HepG2 (cell line): ENCODE measurements around the gene FASTKD1. TPM values are rescaled to one million over a fixed set of nuclear protein-coding genes. Genes with fewer than 3 reads are reported as not detected.

Experiments used
- BRF2 ChIP-seq: sonication (generic); formaldehyde crosslinking; IDR thresholded peaks from 2 replicates; pipeline ENCODE4 v1.8.1; 2022; ENCODE audit warnings: mild to moderate bottlenecking, missing genetic modification reagents
- EP300 ChIP-seq, 3 experiments: sonication (generic) in 1 of 3; formaldehyde crosslinking in 1 of 3; IDR thresholded peaks; 2 replicates each; pipeline versions ENCODE4 v1.5.1 to v1.6.1; 2011 to 2020; ENCODE audit warnings: low read depth in 2 of 3, low read length in 2 of 3, borderline replicate concordance in 1 of 3, improper control_type of control experiment in 1 of 3, mild to moderate bottlenecking in 1 of 3, missing genetic modification reagents in 1 of 3, moderate library complexity in 1 of 3
- FOXA3 ChIP-seq: IDR thresholded peaks from 2 replicates; pipeline ENCODE4 v1.6.1; 2016; ENCODE audit warnings: missing genetic modification reagents, missing compliant biosample characterization
- MED1 ChIP-seq: sonication (generic); formaldehyde crosslinking; IDR thresholded peaks from 2 replicates; pipeline ENCODE4 v1.4.0; 2020; ENCODE audit warnings: missing genetic modification reagents
- NFAT5 ChIP-seq: sonication (generic); formaldehyde crosslinking; IDR thresholded peaks from 2 replicates; pipeline ENCODE4 v1.4.0; 2020; ENCODE audit warnings: missing genetic modification reagents
- NR2F2 ChIP-seq: IDR thresholded peaks from 2 replicates; pipeline ENCODE4 v1.6.1; 2012; ENCODE audit warnings: low read depth, inconsistent platforms, borderline replicate concordance
- POLR2AphosphoS5 ChIP-seq: IDR thresholded peaks from 2 replicates; pipeline ENCODE4 v1.6.1; 2012; ENCODE audit warnings: low read depth, low read length
- TEF ChIP-seq: sonication (generic); formaldehyde crosslinking; IDR thresholded peaks from 2 replicates; pipeline ENCODE4 v1.5.0; 2020; ENCODE audit warnings: missing genetic modification reagents
- THAP8 ChIP-seq: sonication (generic); formaldehyde crosslinking; IDR thresholded peaks from 2 replicates; pipeline ENCODE4 v1.5.1; 2020; ENCODE audit warnings: missing genetic modification reagents, mild to moderate bottlenecking, borderline replicate concordance
- U2AF1 ChIP-seq: fragments of 200-400 bp; formaldehyde crosslinking; optimal IDR thresholded peaks from 2 replicates; pipeline ENCODE3; 2017; ENCODE audit warnings: mild to moderate bottlenecking, low read depth, low read length
- ZNF224 ChIP-seq: sonication (generic); formaldehyde crosslinking; IDR thresholded peaks from 2 replicates; pipeline ENCODE4 v1.5.0; 2020; ENCODE audit warnings: mild to moderate bottlenecking, missing genetic modification reagents
- ZNF441 ChIP-seq: sonication (generic); formaldehyde crosslinking; IDR thresholded peaks from 2 replicates; pipeline ENCODE4 v1.7.0; 2021; ENCODE audit warnings: missing genetic modification reagents, borderline replicate concordance
- ZNF598 ChIP-seq: sonication (generic); formaldehyde crosslinking; IDR thresholded peaks from 2 replicates; pipeline ENCODE4 v1.5.1; 2020; ENCODE audit warnings: mild to moderate bottlenecking, missing genetic modification reagents, borderline replicate concordance
- ZNF660 ChIP-seq: sonication (generic); formaldehyde crosslinking; IDR thresholded peaks from 2 replicates; pipeline ENCODE4 v1.5.1; 2020; ENCODE audit warnings: mild to moderate bottlenecking, low read depth, missing genetic modification reagents, borderline replicate concordance
- ZNF816 ChIP-seq: sonication (generic); formaldehyde crosslinking; IDR thresholded peaks from 2 replicates; pipeline ENCODE4 v1.8.0; 2022; ENCODE audit warnings: missing genetic modification reagents, mild to moderate bottlenecking, borderline replicate concordance
- polyA plus RNA-seq, 8 experiments: library from polyadenylated mRNA; depleted of rRNA in 3 of 8; stranded (reverse) in 7 of 8; unstranded in 1 of 8; fragments of >200 nt; fragmentation: Illumina TruSeq in 4 of 8; extraction: Trizol in 4 of 8; gene quantifications; 2 replicates each; pipeline versions ENCODE4 v1.2.1 to v1.2.3, GENCODE V29; 2011 to 2016; ENCODE audit warnings: low read depth in 4 of 8, missing spikeins in 1 of 8, mixed read lengths in 1 of 8; ENCODE audit not compliant: insufficient read depth in 1 of 8
- total RNA-seq, 5 experiments: library from RNA; depleted of rRNA; stranded (reverse); fragments of >200 nt; fragmentation: Illumina TruSeq; extraction: Trizol; gene quantifications; 2 replicates each; pipeline ENCODE4 v1.2.3, GENCODE V29; 2016; ENCODE audit warnings: low read depth in 1 of 5
- TF ChIP-seq, protein P1 (sequence below): sonication (generic); formaldehyde crosslinking; IDR thresholded peaks from 2 replicates; pipeline ENCODE4 v1.5.0; 2020; ENCODE audit warnings: missing genetic modification reagents
- TF ChIP-seq, protein P2 (sequence below): sonication (generic); formaldehyde crosslinking; IDR thresholded peaks from 2 replicates; pipeline ENCODE4 v1.4.0; 2020; ENCODE audit warnings: mild to moderate bottlenecking, missing genetic modification reagents

Gene FASTKD1
- total and polyA plus RNA-seq, 2 of the 13 experiments (the other 11 are each of a cell fraction or from before 2014, with no cell fraction given), result 35.0 to 38.0 TPM

- TF ChIP-seq NFAT5 (CRISPR knock-in tag) (peak; percentile 46; the same call in 1 of the 2 replicates), ZNF816 (CRISPR knock-in tag) (0 out of 2 replicates have a peak, but pooled peaks have one; percentile 32), BRF2 (peak; percentile 74; the same call in 1 of the 2 replicates), NR2F2 (peak; percentile 39; the same call in 1 of the 2 replicates), ZNF441 (CRISPR knock-in tag) (peak; percentile 54; the same call in 1 of the 2 replicates), EP300 (IDR thresholded peaks at IDR 0.05; ENCODE audit: low read depth in 2 of 2, low read length in 2 of 2) (peak in 1 of 2 experiments; percentile 72; a peak in 2 of 4 replicates), EP300 (CRISPR knock-in tag; IDR thresholded peaks at IDR 0.05; ENCODE audit: borderline replicate concordance) (peak; percentile 58; the same call in 1 of the 2 replicates), MED1 (CRISPR knock-in tag) (peak; percentile 59), ZNF660 (no peak), POLR2AphosphoS5 (peak; percentile 86), ZNF598 (CRISPR knock-in tag) (peak; percentile 92), THAP8 (peak; percentile 75; the same call in 1 of the 2 replicates), ZNF224 (CRISPR knock-in tag) (0 out of 2 replicates have a peak, but pooled peaks have one; percentile 55), TEF (CRISPR knock-in tag) (no peak; the same call in 1 of the 2 replicates), U2AF1 (peak; percentile 95), FOXA3 (peak; percentile 61)
- TF ChIP-seq, protein P1, sequence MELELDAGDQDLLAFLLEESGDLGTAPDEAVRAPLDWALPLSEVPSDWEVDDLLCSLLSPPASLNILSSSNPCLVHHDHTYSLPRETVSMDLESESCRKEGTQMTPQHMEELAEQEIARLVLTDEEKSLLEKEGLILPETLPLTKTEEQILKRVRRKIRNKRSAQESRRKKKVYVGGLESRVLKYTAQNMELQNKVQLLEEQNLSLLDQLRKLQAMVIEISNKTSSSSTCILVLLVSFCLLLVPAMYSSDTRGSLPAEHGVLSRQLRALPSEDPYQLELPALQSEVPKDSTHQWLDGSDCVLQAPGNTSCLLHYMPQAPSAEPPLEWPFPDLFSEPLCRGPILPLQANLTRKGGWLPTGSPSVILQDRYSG (CRISPR knock-in tag), result no peak
- TF ChIP-seq, protein P2, sequence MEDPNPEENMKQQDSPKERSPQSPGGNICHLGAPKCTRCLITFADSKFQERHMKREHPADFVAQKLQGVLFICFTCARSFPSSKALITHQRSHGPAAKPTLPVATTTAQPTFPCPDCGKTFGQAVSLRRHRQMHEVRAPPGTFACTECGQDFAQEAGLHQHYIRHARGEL (CRISPR knock-in tag), result peak; percentile 78; the same call in 1 of the 2 replicates
These were observed 10.6 kb upstream of the FASTKD1 start, which contains the start of gene PPIG (continued) for GRCh38 chr2:169584005-169584877.
